Measurements from ENCODE around the gene KRT84. TPM values are rescaled to one million over a fixed set of nuclear protein-coding genes. Genes with fewer than 3 reads are reported as not detected.

The KRT84 gene
- total RNA-seq, 1 experiment from 2014 or later, result not detected

GRCh38 chr12:52423661-52424500 lies 38.4 kb upstream of the KRT84 start:
- no peak for ATAC-seq
- ChIA-PET CTCF (interaction anchor here (0.9 to 1.6 kb wide), 5 partner anchors 18 to 28 kb away, joined by 3 to 5 read pairs (median 3); no protein-coding TSS in a partner anchor), POLR2A (no interaction called here)
- no peak overlapping the region for H3K4me3 Mint-ChIP-seq
- peaks cover 2% of the 10 kb centered on the region for H3K27me3 Mint-ChIP-seq (ENCODE audit: low read depth)
- no peak overlapping the region for H3K27ac Mint-ChIP-seq
- DNase-seq (ENCODE audit: low spot score), result no peak
- peaks cover 6% of the 10 kb centered on the region for H3K9me3 Mint-ChIP-seq
- peaks cover 5% of the 10 kb centered on the region; the same call in 1 of the 2 replicates for H3K4me1 Mint-ChIP-seq
- TF ChIP-seq IRF2 (CRISPR knock-in tag; IDR thresholded peaks at IDR 0.05; ENCODE audit: borderline replicate concordance, low read depth) (no peak), GTF2I (CRISPR knock-in tag; conservative IDR thresholded peaks at IDR 0.05) (no peak), ZNF219 (CRISPR knock-in tag; IDR thresholded peaks at IDR 0.05; ENCODE audit: borderline replicate concordance) (no peak), RELA (CRISPR knock-in tag; IDR thresholded peaks at IDR 0.05; ENCODE audit: borderline replicate concordance) (no peak), FOXP1 (CRISPR knock-in tag; IDR thresholded peaks at IDR 0.05; ENCODE audit: borderline replicate concordance) (no peak), NR2C2 (CRISPR knock-in tag; IDR thresholded peaks at IDR 0.05) (no peak), ZNF138 (CRISPR knock-in tag; conservative IDR thresholded peaks at IDR 0.05) (no peak), JAZF1 (CRISPR knock-in tag; IDR thresholded peaks at IDR 0.05) (no peak), ZNF317 (CRISPR knock-in tag; IDR thresholded peaks at IDR 0.05; ENCODE audit: borderline replicate concordance, low read depth) (no peak), ZNF425 (CRISPR knock-in tag; conservative IDR thresholded peaks at IDR 0.05) (no peak), ZBTB21 (CRISPR knock-in tag; IDR thresholded peaks at IDR 0.05; ENCODE audit: borderline replicate concordance) (no peak), CTCF (IDR thresholded peaks at IDR 0.05) (no peak)
- TF ChIP-seq, protein P1, sequence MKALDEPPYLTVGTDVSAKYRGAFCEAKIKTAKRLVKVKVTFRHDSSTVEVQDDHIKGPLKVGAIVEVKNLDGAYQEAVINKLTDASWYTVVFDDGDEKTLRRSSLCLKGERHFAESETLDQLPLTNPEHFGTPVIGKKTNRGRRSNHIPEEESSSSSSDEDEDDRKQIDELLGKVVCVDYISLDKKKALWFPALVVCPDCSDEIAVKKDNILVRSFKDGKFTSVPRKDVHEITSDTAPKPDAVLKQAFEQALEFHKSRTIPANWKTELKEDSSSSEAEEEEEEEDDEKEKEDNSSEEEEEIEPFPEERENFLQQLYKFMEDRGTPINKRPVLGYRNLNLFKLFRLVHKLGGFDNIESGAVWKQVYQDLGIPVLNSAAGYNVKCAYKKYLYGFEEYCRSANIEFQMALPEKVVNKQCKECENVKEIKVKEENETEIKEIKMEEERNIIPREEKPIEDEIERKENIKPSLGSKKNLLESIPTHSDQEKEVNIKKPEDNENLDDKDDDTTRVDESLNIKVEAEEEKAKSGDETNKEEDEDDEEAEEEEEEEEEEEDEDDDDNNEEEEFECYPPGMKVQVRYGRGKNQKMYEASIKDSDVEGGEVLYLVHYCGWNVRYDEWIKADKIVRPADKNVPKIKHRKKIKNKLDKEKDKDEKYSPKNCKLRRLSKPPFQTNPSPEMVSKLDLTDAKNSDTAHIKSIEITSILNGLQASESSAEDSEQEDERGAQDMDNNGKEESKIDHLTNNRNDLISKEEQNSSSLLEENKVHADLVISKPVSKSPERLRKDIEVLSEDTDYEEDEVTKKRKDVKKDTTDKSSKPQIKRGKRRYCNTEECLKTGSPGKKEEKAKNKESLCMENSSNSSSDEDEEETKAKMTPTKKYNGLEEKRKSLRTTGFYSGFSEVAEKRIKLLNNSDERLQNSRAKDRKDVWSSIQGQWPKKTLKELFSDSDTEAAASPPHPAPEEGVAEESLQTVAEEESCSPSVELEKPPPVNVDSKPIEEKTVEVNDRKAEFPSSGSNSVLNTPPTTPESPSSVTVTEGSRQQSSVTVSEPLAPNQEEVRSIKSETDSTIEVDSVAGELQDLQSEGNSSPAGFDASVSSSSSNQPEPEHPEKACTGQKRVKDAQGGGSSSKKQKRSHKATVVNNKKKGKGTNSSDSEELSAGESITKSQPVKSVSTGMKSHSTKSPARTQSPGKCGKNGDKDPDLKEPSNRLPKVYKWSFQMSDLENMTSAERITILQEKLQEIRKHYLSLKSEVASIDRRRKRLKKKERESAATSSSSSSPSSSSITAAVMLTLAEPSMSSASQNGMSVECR (CRISPR knock-in tag; IDR thresholded peaks at IDR 0.05; ENCODE audit: borderline replicate concordance), result no peak
- TF ChIP-seq, protein P2, sequence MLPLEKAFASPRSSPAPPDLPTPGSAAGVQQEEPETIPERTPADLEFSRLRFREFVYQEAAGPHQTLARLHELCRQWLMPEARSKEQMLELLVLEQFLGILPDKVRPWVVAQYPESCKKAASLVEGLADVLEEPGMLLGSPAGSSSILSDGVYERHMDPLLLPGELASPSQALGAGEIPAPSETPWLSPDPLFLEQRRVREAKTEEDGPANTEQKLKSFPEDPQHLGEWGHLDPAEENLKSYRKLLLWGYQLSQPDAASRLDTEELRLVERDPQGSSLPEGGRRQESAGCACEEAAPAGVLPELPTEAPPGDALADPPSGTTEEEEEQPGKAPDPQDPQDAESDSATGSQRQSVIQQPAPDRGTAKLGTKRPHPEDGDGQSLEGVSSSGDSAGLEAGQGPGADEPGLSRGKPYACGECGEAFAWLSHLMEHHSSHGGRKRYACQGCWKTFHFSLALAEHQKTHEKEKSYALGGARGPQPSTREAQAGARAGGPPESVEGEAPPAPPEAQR (CRISPR knock-in tag; IDR thresholded peaks at IDR 0.05), result no peak
- TF ChIP-seq, protein P3, sequence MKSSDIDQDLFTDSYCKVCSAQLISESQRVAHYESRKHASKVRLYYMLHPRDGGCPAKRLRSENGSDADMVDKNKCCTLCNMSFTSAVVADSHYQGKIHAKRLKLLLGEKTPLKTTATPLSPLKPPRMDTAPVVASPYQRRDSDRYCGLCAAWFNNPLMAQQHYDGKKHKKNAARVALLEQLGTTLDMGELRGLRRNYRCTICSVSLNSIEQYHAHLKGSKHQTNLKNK (CRISPR knock-in tag; IDR thresholded peaks at IDR 0.05), result no peak
- TF ChIP-seq, protein P4, sequence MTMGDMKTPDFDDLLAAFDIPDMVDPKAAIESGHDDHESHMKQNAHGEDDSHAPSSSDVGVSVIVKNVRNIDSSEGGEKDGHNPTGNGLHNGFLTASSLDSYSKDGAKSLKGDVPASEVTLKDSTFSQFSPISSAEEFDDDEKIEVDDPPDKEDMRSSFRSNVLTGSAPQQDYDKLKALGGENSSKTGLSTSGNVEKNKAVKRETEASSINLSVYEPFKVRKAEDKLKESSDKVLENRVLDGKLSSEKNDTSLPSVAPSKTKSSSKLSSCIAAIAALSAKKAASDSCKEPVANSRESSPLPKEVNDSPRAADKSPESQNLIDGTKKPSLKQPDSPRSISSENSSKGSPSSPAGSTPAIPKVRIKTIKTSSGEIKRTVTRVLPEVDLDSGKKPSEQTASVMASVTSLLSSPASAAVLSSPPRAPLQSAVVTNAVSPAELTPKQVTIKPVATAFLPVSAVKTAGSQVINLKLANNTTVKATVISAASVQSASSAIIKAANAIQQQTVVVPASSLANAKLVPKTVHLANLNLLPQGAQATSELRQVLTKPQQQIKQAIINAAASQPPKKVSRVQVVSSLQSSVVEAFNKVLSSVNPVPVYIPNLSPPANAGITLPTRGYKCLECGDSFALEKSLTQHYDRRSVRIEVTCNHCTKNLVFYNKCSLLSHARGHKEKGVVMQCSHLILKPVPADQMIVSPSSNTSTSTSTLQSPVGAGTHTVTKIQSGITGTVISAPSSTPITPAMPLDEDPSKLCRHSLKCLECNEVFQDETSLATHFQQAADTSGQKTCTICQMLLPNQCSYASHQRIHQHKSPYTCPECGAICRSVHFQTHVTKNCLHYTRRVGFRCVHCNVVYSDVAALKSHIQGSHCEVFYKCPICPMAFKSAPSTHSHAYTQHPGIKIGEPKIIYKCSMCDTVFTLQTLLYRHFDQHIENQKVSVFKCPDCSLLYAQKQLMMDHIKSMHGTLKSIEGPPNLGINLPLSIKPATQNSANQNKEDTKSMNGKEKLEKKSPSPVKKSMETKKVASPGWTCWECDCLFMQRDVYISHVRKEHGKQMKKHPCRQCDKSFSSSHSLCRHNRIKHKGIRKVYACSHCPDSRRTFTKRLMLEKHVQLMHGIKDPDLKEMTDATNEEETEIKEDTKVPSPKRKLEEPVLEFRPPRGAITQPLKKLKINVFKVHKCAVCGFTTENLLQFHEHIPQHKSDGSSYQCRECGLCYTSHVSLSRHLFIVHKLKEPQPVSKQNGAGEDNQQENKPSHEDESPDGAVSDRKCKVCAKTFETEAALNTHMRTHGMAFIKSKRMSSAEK (CRISPR knock-in tag; IDR thresholded peaks at IDR 0.05; ENCODE audit: borderline replicate concordance), result no peak
- H3K36me3 Mint-ChIP-seq, result no peaks in the 10 kb centered on the region

Data from WTC11 (cell line).